HG03039 (cell line): ENCODE measurements around the gene PDHB.

ENCODE experiments used
- ATAC-seq: cut with Tn5 transposase; IDR thresholded peaks from one replicate; pipeline ENCODE4 v1.9.1; 2021; ENCODE audit warnings: mild to moderate bottlenecking, moderate library complexity; ENCODE audit not compliant: unreplicated experiment

Gene PDHB

GRCh38 chr3:58433400-58434167 is at the start of gene PDHB:
TSS of gene PDHB (minus strand) at chr3:58433832. CDS start at chr3:58433809, 23 bp downstream.
- ATAC-seq = peak; percentile 94

- no peak for ATAC-seq
Measured at GRCh38 chr3:58482917-58483636, 49.4 kb upstream of the PDHB start.

- ATAC-seq = no peak
Measured at GRCh38 chr3:58480309-58480708, 46.7 kb upstream of the PDHB start.

- no peak for ATAC-seq
Measured at GRCh38 chr3:58478781-58479180, 45.1 kb upstream of the PDHB start.

- no peak for ATAC-seq
Measured at GRCh38 chr3:58474967-58475578, 41.4 kb upstream of the PDHB start.

- ATAC-seq = no peak
Measured at GRCh38 chr3:58474348-58474911, 40.8 kb upstream of the PDHB start.

- ATAC-seq = no peak
Measured at GRCh38 chr3:58473275-58473674, 39.6 kb upstream of the PDHB start.

- no peak for ATAC-seq
Measured at GRCh38 chr3:58471025-58471887, 37.6 kb upstream of the PDHB start.

GRCh38 chr3:58470363-58471024 is 36.9 kb upstream of the PDHB start:
- ATAC-seq = no peak

GRCh38 chr3:58469096-58469495 is 35.5 kb upstream of the PDHB start:
- ATAC-seq = no peak

- ATAC-seq = no peak
Measured at GRCh38 chr3:58466899-58467563, 33.4 kb upstream of the PDHB start.

- no peak for ATAC-seq
Measured at GRCh38 chr3:58464866-58465265, 31.2 kb upstream of the PDHB start.

- ATAC-seq = no peak
Measured at GRCh38 chr3:58463942-58464271, 30.3 kb upstream of the PDHB start.

GRCh38 chr3:58463181-58463941 is 29.7 kb upstream of the PDHB start:
- ATAC-seq = peak; percentile 91

- ATAC-seq = no peak
Measured at GRCh38 chr3:58462829-58463180, 29.2 kb upstream of the PDHB start.

- ATAC-seq = no peak
Measured at GRCh38 chr3:58459160-58459559, 25.5 kb upstream of the PDHB start.

GRCh38 chr3:58452176-58452575 is 18.5 kb upstream of the PDHB start:
- ATAC-seq = no peak

GRCh38 chr3:58441514-58442450 is 8.2 kb upstream of the PDHB start:
- ATAC-seq = no peak
